ENCODE data around the gene OR51I1. TPM values are rescaled to one million over a fixed set of nuclear protein-coding genes. Genes with fewer than 3 reads are reported as not detected.

OR51I1 gene
- total RNA-seq, 1 experiment from 2014 or later: 23.1 TPM

DNA sequence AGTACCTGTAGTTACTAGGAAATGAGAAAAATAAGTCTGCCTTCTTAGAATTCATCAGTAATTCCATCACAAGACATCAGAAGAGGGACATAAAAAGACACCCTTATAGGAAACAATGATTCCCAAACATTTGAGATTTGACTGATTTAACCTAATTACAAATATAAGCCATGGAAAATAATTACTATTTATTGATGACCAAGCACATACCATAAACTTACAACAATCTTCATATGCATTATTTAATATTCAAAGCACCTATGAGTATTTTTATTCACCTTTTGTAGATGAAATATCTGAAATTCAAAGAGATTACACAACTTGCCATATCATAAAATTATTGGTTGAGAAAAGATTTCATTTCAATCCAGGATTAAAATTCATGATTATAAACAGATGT is 32.6 kb upstream of the OR51I1 start:
- no peak overlapping the region for H2AFZ ChIP-seq (ENCODE audit: low read depth, low read length, poor library complexity, severe bottlenecking)
- H3K4me3 ChIP-seq (replicated peaks in 1 of 2; ENCODE audit: low read depth in 1 of 2, low read length in 2 of 2): no peak overlapping the region
- H3K9ac ChIP-seq (ENCODE audit: low read length): no peak overlapping the region
- H3K9me3 ChIP-seq (ENCODE audit: control insufficient read depth in 1 of 2, insufficient read depth in 1 of 2, low read depth in 1 of 2, low read length in 2 of 2): no peaks in the 10 kb centered on the region
- ChIA-PET POLR2A (no interaction called here), RAD21 (ENCODE audit: low non-redundant PET in 1 of 2, low total read pairs in 2 of 2, uncharacterized antibody in 2 of 2, unreplicated experiment in 2 of 2) (no interaction called here), CTCF (no interaction called here)
- peaks cover 66% of the 10 kb centered on the region for H4K20me1 ChIP-seq (ENCODE audit: insufficient read depth)
- DNase-seq (ENCODE audit: low read depth, low spot score) (no peak), ATAC-seq (no peak)
- no peak overlapping the region for H3K27ac ChIP-seq (ENCODE audit: low read depth, low read length)
- H3K4me2 ChIP-seq (ENCODE audit: low read length): no peak overlapping the region
- H3K79me2 ChIP-seq (ENCODE audit: insufficient read depth, low read length): peaks cover 86% of the 10 kb centered on the region
- H3K36me3 ChIP-seq (ENCODE audit: control insufficient read depth in 1 of 2, insufficient read depth in 2 of 2, low read length in 2 of 2): peaks cover 0 to 78% of the 10 kb centered on the region in 2 experiments; a peak in 2 of 4 replicates
- TF ChIP-seq EGR1 (IDR thresholded peaks at IDR 0.05; ENCODE audit: low read depth) (no peak), SP1 (IDR thresholded peaks at IDR 0.05; ENCODE audit: low read depth) (no peak), POLR2AphosphoS5 (IDR thresholded peaks at IDR 0.05; ENCODE audit: low read depth, low read length) (no peak), POLR2A (IDR thresholded peaks at IDR 0.05; ENCODE audit: borderline replicate concordance, extremely low read depth, insufficient read depth, insufficient read length) (no peak), RAD21 (IDR thresholded peaks at IDR 0.05; ENCODE audit: low read depth) (no peak), ZFX (IDR thresholded peaks at IDR 0.05) (no peak), CEBPB (IDR thresholded peaks at IDR 0.05; ENCODE audit: low read depth) (no peak), SRF (IDR thresholded peaks at IDR 0.05; ENCODE audit: low read depth) (no peak), EZH2 (IDR thresholded peaks at IDR 0.05) (no peak)
- TF ChIP-seq, protein P1, sequence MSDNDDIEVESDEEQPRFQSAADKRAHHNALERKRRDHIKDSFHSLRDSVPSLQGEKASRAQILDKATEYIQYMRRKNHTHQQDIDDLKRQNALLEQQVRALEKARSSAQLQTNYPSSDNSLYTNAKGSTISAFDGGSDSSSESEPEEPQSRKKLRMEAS (IDR thresholded peaks at IDR 0.05): no peak
- TF ChIP-seq, protein P2, sequence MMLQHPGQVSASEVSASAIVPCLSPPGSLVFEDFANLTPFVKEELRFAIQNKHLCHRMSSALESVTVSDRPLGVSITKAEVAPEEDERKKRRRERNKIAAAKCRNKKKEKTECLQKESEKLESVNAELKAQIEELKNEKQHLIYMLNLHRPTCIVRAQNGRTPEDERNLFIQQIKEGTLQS (IDR thresholded peaks at IDR 0.05): no peak
- TF ChIP-seq, protein P3, sequence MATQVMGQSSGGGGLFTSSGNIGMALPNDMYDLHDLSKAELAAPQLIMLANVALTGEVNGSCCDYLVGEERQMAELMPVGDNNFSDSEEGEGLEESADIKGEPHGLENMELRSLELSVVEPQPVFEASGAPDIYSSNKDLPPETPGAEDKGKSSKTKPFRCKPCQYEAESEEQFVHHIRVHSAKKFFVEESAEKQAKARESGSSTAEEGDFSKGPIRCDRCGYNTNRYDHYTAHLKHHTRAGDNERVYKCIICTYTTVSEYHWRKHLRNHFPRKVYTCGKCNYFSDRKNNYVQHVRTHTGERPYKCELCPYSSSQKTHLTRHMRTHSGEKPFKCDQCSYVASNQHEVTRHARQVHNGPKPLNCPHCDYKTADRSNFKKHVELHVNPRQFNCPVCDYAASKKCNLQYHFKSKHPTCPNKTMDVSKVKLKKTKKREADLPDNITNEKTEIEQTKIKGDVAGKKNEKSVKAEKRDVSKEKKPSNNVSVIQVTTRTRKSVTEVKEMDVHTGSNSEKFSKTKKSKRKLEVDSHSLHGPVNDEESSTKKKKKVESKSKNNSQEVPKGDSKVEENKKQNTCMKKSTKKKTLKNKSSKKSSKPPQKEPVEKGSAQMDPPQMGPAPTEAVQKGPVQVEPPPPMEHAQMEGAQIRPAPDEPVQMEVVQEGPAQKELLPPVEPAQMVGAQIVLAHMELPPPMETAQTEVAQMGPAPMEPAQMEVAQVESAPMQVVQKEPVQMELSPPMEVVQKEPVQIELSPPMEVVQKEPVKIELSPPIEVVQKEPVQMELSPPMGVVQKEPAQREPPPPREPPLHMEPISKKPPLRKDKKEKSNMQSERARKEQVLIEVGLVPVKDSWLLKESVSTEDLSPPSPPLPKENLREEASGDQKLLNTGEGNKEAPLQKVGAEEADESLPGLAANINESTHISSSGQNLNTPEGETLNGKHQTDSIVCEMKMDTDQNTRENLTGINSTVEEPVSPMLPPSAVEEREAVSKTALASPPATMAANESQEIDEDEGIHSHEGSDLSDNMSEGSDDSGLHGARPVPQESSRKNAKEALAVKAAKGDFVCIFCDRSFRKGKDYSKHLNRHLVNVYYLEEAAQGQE (IDR thresholded peaks at IDR 0.05; ENCODE audit: low read depth): no peak
- H3K4me1 ChIP-seq (ENCODE audit: control insufficient read depth in 1 of 2, insufficient read depth in 2 of 2, low read length in 2 of 2): peaks cover 0 to 42% of the 10 kb centered on the region in 2 experiments; a peak in 2 of 4 replicates
- intact Hi-C loops (cut with micrococcal nuclease): no loop called here
- H3K27me3 ChIP-seq (ENCODE audit: insufficient read depth, low read length): no peaks in the 10 kb centered on the region
- no peaks in the 10 kb centered on the region for H3K9me2 ChIP-seq (ENCODE audit: insufficient read depth)
- BruUV-seq (replicated peaks): no TSS peak

All from HCT116 (cell line).